Cardiac atrium fibroblast (primary cell): ENCODE measurements around the gene TTC16. TPM values are rescaled to one million over a fixed set of nuclear protein-coding genes. Genes with fewer than 3 reads are reported as not detected.

ENCODE experiments used
- total RNA-seq: library from RNA; depleted of rRNA; stranded (reverse); fragments of >200 nt; gene quantifications from 2 replicates; pipeline ENCODE4 v1.2.3, GENCODE V29; 2015

The TTC16 gene
- 0.16 TPM in 1 of 2 replicates, not detected in the other for total RNA-seq

GRCh38 chr9:127715470-127716337 lies at the start of gene TTC16, which contains the start of gene PTRH1:
Gene TTC16 (plus strand): TSS chr9:127716079. CDS start chr9:127716146, 67 bp downstream.
Gene PTRH1 (minus strand): TSS chr9:127715663. CDS start chr9:127715639, 24 bp downstream.

GRCh38 chr9:127706836-127707241 lies 9.0 kb upstream of the TTC16 start, which contains the start of gene CFAP157:
Gene CFAP157 (plus strand): TSS chr9:127706988. CDS start chr9:127707032, 44 bp downstream.

GRCh38 chr9:127734747-127735529 lies 19.1 kb downstream of the TTC16 start, which contains the start of gene TOR2A:
Gene TOR2A (minus strand): TSS chr9:127735294. CDS start chr9:127735270, 24 bp downstream.

GRCh38 chr9:127778280-127779135 lies 62.6 kb downstream of the TTC16 start, which contains the start of gene SH2D3C:
Gene SH2D3C (minus strand): TSS chr9:127778666. CDS start chr9:127778627, 39 bp downstream.

Other genes starting within 250 kb of the TTC16 start
- 28.4 and 35.6 TPM in 2 replicates for gene STXBP1, start 103.8 kb upstream of the TTC16 start, total RNA-seq
- gene CFAP157, start 9.1 kb upstream of the TTC16 start, total RNA-seq, result not detected in 2 replicates
- 24.6 and 39.2 TPM in 2 replicates for gene PTRH1, start 416 bp upstream of the TTC16 start, total RNA-seq
- gene TOR2A, start 19.2 kb downstream of the TTC16 start, total RNA-seq, result 9.4 and 12.5 TPM in 2 replicates
- gene SH2D3C, start 62.6 kb downstream of the TTC16 start, total RNA-seq, result 2.5 and 2.6 TPM in 2 replicates
- 41.8 and 48.0 TPM in 2 replicates for gene CDK9, start 70.0 kb downstream of the TTC16 start, total RNA-seq
- gene FPGS, start 86.8 kb downstream of the TTC16 start, total RNA-seq, result 24.9 and 29.3 TPM in 2 replicates
- 570 and 620 TPM in 2 replicates for gene ENG, start 138.6 kb downstream of the TTC16 start, total RNA-seq
- gene AK1, start 161.6 kb downstream of the TTC16 start, total RNA-seq, result 91.3 and 105 TPM in 2 replicates
- gene ST6GALNAC6, start 183.5 kb downstream of the TTC16 start, total RNA-seq, result 108 and 138 TPM in 2 replicates
- gene ST6GALNAC4, start 201.0 kb downstream of the TTC16 start, total RNA-seq, result 66.1 and 73.9 TPM in 2 replicates
- 2.8 and 16.4 TPM in 2 replicates for gene PIP5KL1, start 214.7 kb downstream of the TTC16 start, total RNA-seq
- gene DPM2, start 221.8 kb downstream of the TTC16 start, total RNA-seq, result 7.8 and 15.6 TPM in 2 replicates